Heart left ventricle (tissue), 16 donors: ENCODE data around the gene ZNF584. TPM values are rescaled to one million over a fixed set of nuclear protein-coding genes. Genes with fewer than 3 reads are reported as not detected.

Experiments
- ATAC-seq, 4 donors: fragments of 200-7000 bp; cut with Tn5 transposase; one replicate each; pipeline ENCODE4 v1.9.1; 2020 to 2022; ENCODE audit warnings: moderate library complexity in 4 of 4, mild to moderate bottlenecking in 3 of 4, moderate number of reproducible peaks in 1 of 4
- DNase-seq, 5 donors: peaks; one replicate each; pipeline ENCODE4 v3.0.0-alpha.2; 2020
- H3K27ac ChIP-seq, 12 donors: fragments of 200-600 bp; sonication (generic) in 4 of 12; one replicate each; pipeline versions ENCODE4 v1.5.0 to v1.8.0; 2016 to 2022; ENCODE audit warnings: mild to moderate bottlenecking in 2 of 12
- H3K27me3 ChIP-seq, 9 donors: fragments of 200-600 bp; sonication (generic) in 2 of 9; one replicate each; pipeline versions ENCODE4 v1.5.1 to v1.8.0; 2016 to 2022; ENCODE audit warnings: mild to moderate bottlenecking in 3 of 9
- H3K36me3 ChIP-seq, 9 donors: fragments of 200-600 bp; sonication (generic) in 2 of 9; one replicate each; pipeline versions ENCODE4 v1.5.0 to v1.8.0; 2018 to 2022; ENCODE audit warnings: mild to moderate bottlenecking in 2 of 9
- H3K4me1 ChIP-seq, 12 donors: fragments of 200-600 bp; sonication (generic) in 4 of 12; one replicate each; pipeline versions ENCODE4 v1.5.0 to v1.8.0; 2016 to 2022; ENCODE audit warnings: mild to moderate bottlenecking in 3 of 12
- H3K4me3 ChIP-seq, 12 donors: fragments of 200-600 bp; sonication (generic) in 4 of 12; one replicate each; pipeline versions ENCODE4 v1.5.0 to v1.8.0; 2017 to 2022; ENCODE audit warnings: mild to moderate bottlenecking in 9 of 12, moderate library complexity in 4 of 12
- H3K9me3 ChIP-seq, 12 donors: fragments of 200-600 bp; sonication (generic) in 4 of 12; one replicate each; pipeline versions ENCODE4 v1.5.0 to v1.8.0; 2016 to 2022; ENCODE audit warnings: mild to moderate bottlenecking in 1 of 12
- CTCF ChIP-seq, 12 donors: fragments of 200-600 bp; sonication (generic) in 4 of 12; IDR thresholded peaks; one replicate each; pipeline versions ENCODE4 v1.5.0 to v1.8.0; 2018 to 2022; ENCODE audit warnings: antibody characterized with exemption in 12 of 12, mild to moderate bottlenecking in 5 of 12
- POLR2A ChIP-seq, 2 donors: fragments of 450-650 bp; IDR thresholded peaks; one replicate each; pipeline ENCODE4 v1.6.1; 2017; ENCODE audit warnings: antibody characterized with exemption in 2 of 2, mild to moderate bottlenecking in 2 of 2, moderate library complexity in 2 of 2
- WGBS, 4 donors: extraction: QIAGEN DNeasy Blood & Tissue Kit in 2 of 4; methylation state at CpG; one replicate each; pipeline versions ENCODE4 v1.1.5 to v1.1.7; 2013 to 2018; 5-methylcytosine and 5-hydroxymethylcytosine counted together
- intact Hi-C, 10 donors: fragments of 100-400 bp; cut with DNase I; formaldehyde crosslinking; loops; one replicate each; pipeline versions ENCODE4 v1.11.1 to v1.14.2; 2022
- polyA plus RNA-seq, 2 donors: library from polyadenylated mRNA; stranded (reverse); fragments of 200-250 nt; gene quantifications; one replicate each; pipeline ENCODE4 v1.2.3, GENCODE V29; 2013
- total RNA-seq, 9 donors: library from RNA; depleted of rRNA in 2 of 9; stranded (reverse); fragments of >200 nt in 2 of 9; fragmentation: NEBNext Ultra II Directional in 3 of 9; extraction: Animal tissue kit (Norgen Biotek cat#: 25700) in 3 of 9; gene quantifications; one replicate each; pipeline versions ENCODE4 v1.1.0 to v1.2.4, GENCODE V29; 2016 to 2023
- donor health status: ischemic (EF 13 %, LVEDD 7.1; RV severe dilation, severe dysfunction).
- donor health status: healthy with polysubstance abuse.
- donor health status: DM: no; HTN: yes; CAD: no.
- donor health status: DM: no; HTN: no; CAD: no.
- donor health status: ischemic (EF 25% LVEDD 6.9; RV normal size, moderate dysfunction).
- donor health status: ischemic (EF 25% LVEDD 5.7; RV mildly dilated, moderate dysfunction).
- donor health status: healthy.
- donor health status: DM: yes; HTN: yes; CAD: no.
- donor health status: ischemic (EF 35%, LVEDD 5.7; RV mildly dilated, moderate dysfunction).
- donor health status: nonischemic (EF 11% LVEDD 7.7; RV severe dilation, severe dysfunction).
- donor health status: DM: yes; HTN: yes; CAD: no.
- donor health status: PGD.
- donor health status: ischemic (EF 29% LVEDD 5.4; RV normal size, mild dysfunction).
- donor health status: nonischemic (EF 23%, LVEDD 6.1; RV moderate dilation, normal function).

Gene ZNF584
- total and polyA plus RNA-seq, 11 donors = 6.1 to 31.4 (median 16.9) TPM

DNA sequence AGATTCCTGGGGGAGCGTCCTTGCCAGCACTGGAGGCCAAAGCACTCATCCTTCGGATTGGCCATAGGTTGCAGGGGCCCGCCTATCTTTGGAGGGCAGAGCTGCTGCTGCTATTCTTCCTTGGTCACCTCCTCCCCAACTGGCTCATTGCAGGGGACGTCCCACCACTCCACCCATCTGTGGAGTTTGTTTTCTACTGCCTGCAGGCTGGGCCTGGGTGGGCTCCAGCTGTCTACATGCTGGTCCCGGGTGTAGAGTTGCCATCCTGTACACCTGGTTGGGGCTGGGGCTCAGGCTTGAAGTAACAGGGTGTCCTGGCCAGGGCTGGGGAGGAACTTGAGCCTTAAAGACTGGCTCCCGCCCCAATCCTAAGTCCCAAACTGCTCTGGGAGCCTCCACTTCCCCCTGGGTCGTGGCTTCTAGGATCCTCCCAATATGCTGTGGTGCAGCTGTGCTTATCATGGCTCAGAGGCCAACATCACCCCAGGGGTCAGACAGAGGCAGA lies 10.9 kb upstream of the ZNF584 start:
- no peak for DNase-seq
- no peak for TF ChIP-seq CTCF (IDR thresholded peaks at IDR 0.05)
- no peak for TF ChIP-seq POLR2A (IDR thresholded peaks at IDR 0.05)
- H3K36me3 ChIP-seq = peaks cover 0 to 28% (median 25%) of the 10 kb centered on the region in 9 donors

GRCh38 chr19:58398087-58398486 lies 10.4 kb upstream of the ZNF584 start:
- Histone ChIP-seq H3K4me3 (no peak overlapping the region), H3K27me3 (peaks cover 5 to 25% (median 16%) of the 10 kb centered on the region in 9 donors), H3K4me1 (peaks cover 3 to 31% (median 14%) of the 10 kb centered on the region in 12 donors), H3K9me3 (no peaks in the 10 kb centered on the region), H3K27ac (no peak overlapping the region), H3K36me3 (peaks cover 0 to 24% (median 20%) of the 10 kb centered on the region in 9 donors)
- intact Hi-C loops = no loop called here
- TF ChIP-seq POLR2A (IDR thresholded peaks at IDR 0.05) (no peak), CTCF (IDR thresholded peaks at IDR 0.05) (no peak)
- ATAC-seq (no peak), DNase-seq (no peak)
- 76 to 88% (median 86%) methylated on average over 4 of the region's 4 CpGs for WGBS, 4 donors

More for the DNA sequence above, 10.9 kb upstream of the ZNF584 start:
- intact Hi-C loops = no loop called here
- WGBS, 4 donors = 46 to 65% (median 56%) methylated on average over 4 to 7 of the region's 7 CpGs
- no peak overlapping the region for H3K4me3 ChIP-seq
- no peak for ATAC-seq
- no peak overlapping the region for H3K27ac ChIP-seq
- no peaks in the 10 kb centered on the region for H3K9me3 ChIP-seq
- peaks cover 3 to 31% (median 14%) of the 10 kb centered on the region in 12 donors for H3K4me1 ChIP-seq
- peaks cover 5 to 25% (median 16%) of the 10 kb centered on the region in 9 donors for H3K27me3 ChIP-seq

DNA sequence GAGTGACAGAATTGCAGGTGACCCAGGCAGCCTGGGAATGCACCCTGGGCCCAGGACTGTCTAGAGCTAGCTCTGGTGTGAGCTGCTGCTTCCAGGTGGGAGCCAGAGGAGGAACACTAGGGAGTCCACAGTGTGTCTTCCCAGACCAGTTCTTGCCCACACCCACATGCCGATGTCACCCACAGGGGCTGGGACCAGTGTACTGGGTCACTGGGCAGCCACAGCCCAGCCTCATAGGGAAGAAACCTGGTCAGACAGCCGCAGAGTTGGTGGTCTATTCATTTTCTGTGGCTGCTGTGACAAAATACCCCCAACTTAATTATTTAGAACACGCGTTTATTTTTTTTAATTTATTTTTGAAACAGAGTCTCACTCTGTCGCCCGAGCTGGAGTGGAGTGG lies 9.9 kb upstream of the ZNF584 start:
- intact Hi-C loops = no loop called here
- Histone ChIP-seq H3K27me3 (peaks cover 5 to 25% (median 16%) of the 10 kb centered on the region in 9 donors), H3K4me3 (no peak overlapping the region), H3K4me1 (peaks cover 3 to 31% (median 14%) of the 10 kb centered on the region in 12 donors), H3K9me3 (no peaks in the 10 kb centered on the region), H3K27ac (no peak overlapping the region), H3K36me3 (peaks cover 0 to 20% (median 15%) of the 10 kb centered on the region in 9 donors)
- no peak for ATAC-seq
- no peak for DNase-seq
- TF ChIP-seq CTCF (IDR thresholded peaks at IDR 0.05) = no peak
- TF ChIP-seq POLR2A (IDR thresholded peaks at IDR 0.05) = no peak
- 92 to 98% (median 94%) methylated on average over 5 to 6 of the region's 6 CpGs for WGBS, 4 donors

DNA sequence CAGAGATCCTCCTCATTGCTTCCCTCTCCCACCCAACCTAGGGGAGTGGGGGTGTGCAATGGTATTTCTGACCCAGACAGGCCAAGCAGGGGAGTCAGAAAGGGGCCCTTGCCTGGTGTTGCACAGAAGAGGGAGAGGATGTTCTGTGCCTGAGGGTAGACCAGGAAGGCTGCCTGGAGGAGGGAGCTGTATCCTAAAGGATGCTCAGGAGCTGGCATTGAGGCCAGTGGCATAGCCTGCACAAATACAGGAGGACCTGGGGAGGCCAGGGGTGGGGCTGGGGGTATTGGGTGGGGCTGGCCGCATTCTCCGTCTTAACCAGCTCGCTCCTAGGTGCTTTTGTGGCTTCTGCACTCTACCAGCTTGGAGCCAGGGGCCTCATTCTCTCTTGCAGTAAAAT lies 8.5 kb upstream of the ZNF584 start:
- Histone ChIP-seq H3K36me3 (peaks cover 0 to 6% (median 1%) of the 10 kb centered on the region in 9 donors), H3K27ac (no peak overlapping the region), H3K4me3 (no peak overlapping the region), H3K27me3 (peaks cover 5 to 25% (median 16%) of the 10 kb centered on the region in 9 donors), H3K4me1 (peaks cover 3 to 31% (median 14%) of the 10 kb centered on the region in 12 donors), H3K9me3 (no peaks in the 10 kb centered on the region)
- TF ChIP-seq CTCF (IDR thresholded peaks at IDR 0.05) = no peak
- no peak for TF ChIP-seq POLR2A (IDR thresholded peaks at IDR 0.05)
- ATAC-seq (no peak), DNase-seq (no peak)
- WGBS, 4 donors = 91 to 100% (median 99%) methylated on average over 2 to 3 of the region's 3 CpGs
- intact Hi-C loops = loop anchor here in 1 of 10 donors (2.0 kb wide), 1 partner anchor 13 kb away; the partner anchor contains the start of gene RPS5
